Stimulated activated CD4-positive, alpha-beta T cell treated with anti-CD3 and anti-CD28 coated beads, Interleukin-2, amount 100 ng/mL, for 48 hours (primary cell): ENCODE results near the gene ENTPD2.

Experiments
- DNase-seq, 2 donors: peaks; one replicate each; pipeline ENCODE4 v3.0.0-alpha.2; 2020

The ENTPD2 gene

GRCh38 chr9:137053944-137054931 is at the start of gene ENTPD2:
Gene ENTPD2 (minus strand): TSS chr9:137054061. CDS start chr9:137053997, 64 bp downstream.
- DNase-seq, result no peak

DNA sequence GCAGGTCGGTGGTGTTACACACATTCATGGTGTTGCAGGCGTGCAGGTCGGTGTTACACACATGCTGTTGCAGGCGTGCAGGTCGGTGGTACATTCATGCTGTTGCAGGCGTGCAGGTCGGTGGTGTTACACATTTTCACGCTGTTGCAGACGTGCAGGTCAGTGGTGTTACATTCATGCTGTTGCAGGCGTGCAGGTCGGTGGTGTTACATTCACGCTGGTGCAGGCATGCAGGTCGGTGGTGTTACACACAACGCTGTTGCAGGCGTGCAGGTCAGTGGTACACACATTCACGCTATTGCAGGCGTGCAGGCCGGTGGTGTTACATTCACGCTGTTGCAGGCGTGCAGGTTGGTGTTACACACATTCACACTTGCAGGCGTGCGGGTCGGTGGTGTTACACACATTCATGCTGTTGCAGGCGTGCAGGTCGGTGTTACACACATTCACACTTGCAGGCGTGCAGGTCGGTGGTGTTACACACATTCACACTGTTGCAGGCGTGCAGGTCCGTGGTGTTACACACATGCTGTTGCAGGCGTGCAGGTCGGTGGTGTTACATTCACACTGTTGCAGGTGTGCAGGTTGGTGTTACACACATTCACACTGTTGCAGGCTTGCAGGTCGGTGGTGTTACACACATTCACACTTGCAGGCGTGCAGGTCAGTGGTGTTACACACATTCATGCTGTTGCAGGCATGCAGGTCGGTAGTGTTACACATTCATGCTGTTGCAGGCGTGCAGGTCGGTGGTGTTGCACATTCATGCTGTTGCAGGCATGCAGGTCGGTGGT is 49.5 kb upstream of the ENTPD2 start:
- DNase-seq, result no peak

DNA sequence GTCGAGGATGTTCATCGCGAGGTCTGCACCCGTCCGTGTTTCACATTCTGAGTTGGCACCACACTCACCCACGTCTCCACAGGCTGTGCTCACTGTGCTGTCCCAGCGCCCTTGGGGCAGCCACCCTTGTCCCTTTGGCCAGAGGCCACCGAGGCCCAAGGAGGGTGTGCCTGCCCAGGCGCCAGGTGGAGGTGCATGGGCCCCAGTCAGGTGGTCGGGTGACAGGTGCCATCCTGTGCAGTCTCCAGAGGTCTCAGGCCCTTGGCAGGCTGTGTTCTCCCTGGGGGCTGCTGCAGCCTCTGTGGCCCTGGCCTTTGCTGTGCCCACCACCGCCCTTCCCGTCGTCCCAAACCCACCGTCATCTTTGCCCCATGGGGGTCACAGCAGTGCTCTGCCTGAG is 45.4 kb upstream of the ENTPD2 start:
- DNase-seq, result no peak

DNA sequence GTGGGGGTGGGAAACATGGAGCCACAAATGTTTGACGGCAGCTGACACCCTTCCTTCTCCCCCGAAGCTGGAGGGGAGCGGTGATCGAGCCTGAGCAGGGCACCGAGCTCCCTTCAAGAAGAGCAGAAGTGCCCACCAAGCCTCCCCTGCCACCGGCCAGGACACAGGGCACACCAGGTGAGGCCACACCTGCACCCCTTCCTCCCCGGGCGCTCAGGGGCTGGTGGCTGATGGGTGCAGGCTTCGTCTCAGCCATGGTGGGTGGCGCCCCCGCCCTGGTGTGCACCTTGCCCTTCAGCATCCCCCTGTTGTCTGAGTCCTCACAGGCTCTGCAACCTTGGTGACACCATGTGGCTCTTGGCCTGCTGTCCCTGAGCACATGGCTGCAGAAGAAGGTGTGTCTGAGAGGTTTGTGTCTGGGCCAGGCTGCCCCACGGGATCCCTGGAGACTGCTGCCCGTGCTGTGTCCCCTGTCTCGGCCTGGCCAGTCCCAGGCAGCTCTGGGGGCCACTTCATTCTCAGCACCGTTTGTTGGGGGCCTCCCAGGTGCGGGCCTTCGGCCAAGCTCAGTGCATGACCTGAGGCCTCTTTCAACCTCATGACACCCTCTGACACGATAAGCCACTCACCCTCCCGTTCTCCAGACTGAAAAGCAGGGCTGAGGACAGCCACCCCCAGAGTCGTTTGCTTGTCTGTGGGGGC is 44.1 kb upstream of the ENTPD2 start:
- no peak for DNase-seq

DNA sequence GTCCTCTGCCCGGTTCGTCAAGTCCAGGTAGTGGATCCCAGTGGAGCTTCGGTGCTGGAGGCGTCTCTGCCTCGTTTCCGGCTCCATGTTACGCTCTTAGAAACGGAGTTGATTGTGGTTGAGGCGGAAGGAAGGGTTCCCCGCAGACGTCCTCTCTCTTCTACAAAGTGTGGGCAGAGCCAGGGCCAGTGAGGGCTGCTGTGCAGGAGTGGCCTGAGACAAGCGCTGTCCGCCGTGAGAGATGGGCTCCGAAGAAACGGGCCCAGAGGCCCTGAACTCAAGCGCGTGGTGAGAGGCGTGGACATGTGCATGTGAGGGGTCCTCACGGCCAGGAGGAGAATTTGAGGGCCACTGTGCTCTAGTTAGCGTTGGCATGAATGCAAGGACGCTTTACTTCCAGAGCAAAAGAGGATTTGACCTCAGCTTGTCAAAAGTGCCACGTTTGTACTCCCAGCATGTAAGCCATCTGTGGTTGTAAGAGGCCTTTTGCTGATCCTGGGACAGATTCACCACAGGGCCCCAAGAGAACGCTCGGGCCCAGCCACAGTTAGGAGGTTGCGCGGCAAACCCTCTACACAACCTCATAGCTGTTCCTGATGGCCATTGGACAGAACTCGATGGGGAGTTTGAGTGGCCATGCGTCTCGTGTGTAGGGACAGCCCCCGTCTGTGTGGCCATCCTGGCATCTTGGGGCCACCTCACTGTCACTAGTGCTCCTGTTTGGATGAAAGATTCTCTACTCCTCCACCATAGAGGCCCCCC is 43.1 kb upstream of the ENTPD2 start:
- no peak for DNase-seq

GRCh38 chr9:137095664-137096517 is 42.0 kb upstream of the ENTPD2 start:
- DNase-seq, result peak; percentile 72 to 78

- DNase-seq, result no peak
Measured at GRCh38 chr9:137089232-137089947, 35.5 kb upstream of the ENTPD2 start.

DNA sequence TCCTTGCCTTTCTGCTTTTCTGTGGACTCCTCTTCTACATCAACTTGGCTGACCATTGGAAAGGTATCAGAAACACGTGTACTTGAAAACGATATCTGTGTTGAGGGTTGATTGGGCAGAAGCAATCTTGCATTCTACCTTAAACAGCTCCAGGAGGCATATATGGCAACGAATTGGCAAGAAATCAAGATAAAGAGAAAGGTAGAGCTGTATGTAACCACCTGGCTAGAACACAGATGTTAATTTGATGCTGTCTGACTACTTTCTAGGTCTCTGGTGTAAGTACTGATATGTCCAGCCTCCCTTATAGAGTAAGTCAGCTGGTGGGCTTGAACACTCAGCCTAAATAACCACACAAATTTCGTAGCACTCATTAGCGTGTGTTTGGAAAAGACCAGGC is 34.3 kb upstream of the ENTPD2 start:
- no peak for DNase-seq

GRCh38 chr9:137087409-137087925 is 33.6 kb upstream of the ENTPD2 start:
- peak in 1 of 2 donors; percentile 19 for DNase-seq

GRCh38 chr9:137086531-137087408 is 32.9 kb upstream of the ENTPD2 start, which contains the start of gene MAN1B1:
Gene MAN1B1 (plus strand): TSS chr9:137086985. CDS start chr9:137087000, 15 bp downstream.
- peak; percentile 99 for DNase-seq

DNA sequence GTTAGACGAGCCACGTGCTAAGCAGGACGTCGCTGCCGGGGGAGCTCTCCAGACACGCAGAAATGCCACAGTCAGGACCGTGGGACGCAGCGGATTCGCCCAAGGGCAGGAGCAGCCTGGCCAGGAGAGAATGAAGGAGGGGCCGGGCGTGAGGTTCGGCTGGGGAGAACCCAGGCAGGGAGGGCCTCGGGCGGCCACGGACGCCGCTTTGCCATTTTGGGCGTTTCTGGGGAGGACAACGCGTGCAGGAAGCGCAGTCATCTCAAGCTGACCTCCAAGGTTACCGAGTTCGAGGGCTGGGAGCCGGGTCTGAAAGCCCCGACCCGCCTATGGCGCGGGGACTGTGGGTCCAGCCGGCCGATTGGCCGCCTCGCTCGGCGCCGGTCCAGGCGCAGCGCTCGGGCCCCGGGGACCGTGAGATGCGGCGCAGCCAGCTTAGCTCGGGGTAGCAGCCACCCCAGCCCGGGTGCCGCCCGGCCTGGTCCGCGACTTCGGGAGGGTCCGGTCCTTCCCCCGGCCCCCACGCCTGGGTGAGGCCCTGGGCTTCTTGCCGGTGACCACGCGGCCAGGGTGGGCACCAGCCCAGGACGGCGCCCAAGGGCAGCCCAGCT is 32.2 kb upstream of the ENTPD2 start:
- DNase-seq, result peak; percentile 28 to 34

- no peak for DNase-seq
Measured at GRCh38 chr9:137084526-137084925, 30.7 kb upstream of the ENTPD2 start.

GRCh38 chr9:137083394-137084004 is 29.6 kb upstream of the ENTPD2 start:
- DNase-seq, result no peak

- DNase-seq, result no peak
Measured at GRCh38 chr9:137082925-137083290, 29.0 kb upstream of the ENTPD2 start.

- DNase-seq, result no peak
Measured at GRCh38 chr9:137082222-137082924, 28.5 kb upstream of the ENTPD2 start.

DNA sequence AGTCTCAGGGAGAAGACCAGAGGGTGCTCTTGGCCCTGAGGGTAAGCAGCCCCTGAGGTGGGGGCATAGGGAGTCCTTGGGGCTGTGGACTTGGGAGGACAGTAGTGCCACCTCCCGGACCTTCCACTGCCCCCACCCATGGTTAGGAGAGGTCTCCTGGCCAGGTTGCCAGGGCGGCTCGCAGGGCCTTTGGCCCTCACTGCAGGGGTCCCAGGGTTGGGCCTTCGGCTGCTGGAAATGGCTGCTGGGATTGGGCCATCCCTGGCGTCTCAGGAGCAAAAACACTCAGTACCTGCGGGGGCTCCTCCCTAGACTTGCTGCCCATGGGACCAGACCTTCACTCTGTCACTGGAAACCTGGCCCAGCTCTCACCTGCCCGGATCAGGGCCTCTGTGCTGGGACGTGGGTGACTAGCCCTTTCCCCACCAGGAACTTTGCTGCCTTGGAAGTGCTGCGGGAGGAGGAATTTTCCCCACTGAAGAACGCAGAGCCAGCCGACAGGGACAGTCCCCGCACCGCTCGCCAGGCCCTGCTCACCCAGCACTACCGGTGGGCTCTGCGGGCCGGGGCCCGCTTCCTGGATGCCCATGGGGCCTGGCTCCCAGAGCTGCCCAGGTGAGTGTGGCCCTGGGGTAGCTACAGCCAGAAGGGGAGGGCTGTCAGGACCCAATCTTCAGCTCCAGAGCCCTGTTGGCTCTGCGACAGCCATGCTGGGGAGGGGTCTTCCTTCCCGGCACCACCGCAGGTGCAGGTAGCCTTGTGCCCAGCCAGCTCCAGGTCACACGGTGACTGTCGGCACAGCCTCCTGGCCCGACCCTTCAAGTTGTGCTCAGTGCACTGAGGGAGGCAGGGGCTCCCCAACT is 26.6 kb upstream of the ENTPD2 start:
- DNase-seq, result no peak

DNA sequence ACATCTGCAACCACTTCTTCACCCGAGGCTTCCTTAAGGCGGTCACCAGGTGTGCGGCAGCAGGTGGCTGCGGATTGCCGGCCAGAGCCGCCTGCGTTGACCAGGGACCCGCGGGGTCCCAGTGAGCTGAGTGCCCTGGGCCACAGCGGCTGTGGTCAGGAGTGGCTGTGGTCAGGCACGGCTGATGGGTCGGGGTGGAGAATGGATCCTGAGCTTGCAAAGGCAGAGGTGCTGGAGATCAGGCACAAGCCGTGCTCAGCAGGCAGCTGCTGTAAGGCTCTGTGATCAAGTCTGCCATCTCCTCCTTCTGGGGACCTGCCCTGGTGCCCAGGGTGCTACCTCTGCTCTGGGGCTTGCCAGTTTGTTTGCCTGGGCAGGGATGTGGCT is 25.5 kb upstream of the ENTPD2 start:
- DNase-seq, result no peak
